Tibial nerve (tissue), 4 donors: Measurements from ENCODE around the gene CTH.

ENCODE experiments used
- CTCF ChIP-seq, 5 experiments: fragments of 200-600 bp in 3 of 5; fragments of 450-650 bp in 2 of 5; sonication (generic) in 3 of 5; IDR thresholded peaks; one replicate each; pipeline ENCODE4 v1.5.1; 2016 to 2019; ENCODE audit warnings: antibody characterized with exemption in 5 of 5, mild to moderate bottlenecking in 3 of 5, moderate library complexity in 2 of 5
- EP300 ChIP-seq, 2 donors: sonication (generic); formaldehyde crosslinking; IDR thresholded peaks; one replicate each; pipeline ENCODE4 v1.6.1; 2017; ENCODE audit warnings: antibody characterized with exemption in 2 of 2, mild to moderate bottlenecking in 1 of 2
- POLR2A ChIP-seq, 2 donors: fragments of 450-650 bp; IDR thresholded peaks; one replicate each; pipeline ENCODE4 v1.6.1; 2017; ENCODE audit warnings: antibody characterized with exemption in 2 of 2, mild to moderate bottlenecking in 2 of 2, moderate library complexity in 2 of 2

GRCh38 chr1:70431874-70432273 lies 20.8 kb downstream of the CTH start:
- TF ChIP-seq CTCF (IDR thresholded peaks at IDR 0.05) (no peak), EP300 (IDR thresholded peaks at IDR 0.05) (no peak), POLR2A (IDR thresholded peaks at IDR 0.05) (no peak)
